PC-3 (cell line): ENCODE measurements around the gene C22orf42. TPM values are rescaled to one million over a fixed set of nuclear protein-coding genes. Genes with fewer than 3 reads are reported as not detected.
"Not testable (repeated sequence)": the region's sequence is repeated elsewhere in the genome, so short reads cannot be mapped to it uniquely, and the experiment has no call there.

Experiments
- ATAC-seq: fragments of 200-7000 bp; cut with Tn5 transposase; 2 replicates; pipeline ENCODE4 v1.9.1; 2020; ENCODE audit warnings: mild to moderate bottlenecking, moderate library complexity
- BruUV-seq: library from RNA; stranded (reverse); fragments of 400-500 nt; replicated peaks from 2 replicates; lab custom pipeline; 2021; lab: Mats Ljungman, UMichigan
- CTCF ChIA-PET: fragments of 300-600 bp; sonication (Branson Sonifier 250); formaldehyde crosslinking; loops from one replicate; lab custom pipeline; 2022; ENCODE audit warnings: antibody characterized with exemption; lab: Charles Lee
- POLR2A ChIA-PET: fragments of 300-600 bp; sonication (Branson Sonifier 250); formaldehyde crosslinking; loops from one replicate; lab custom pipeline; 2022; ENCODE audit warnings: antibody characterized with exemption; ENCODE audit not compliant: unreplicated experiment; lab: Charles Lee
- DNase-seq: peaks from one replicate; pipeline ENCODE4 v3.0.0-alpha.2; 2015
- H2AFZ ChIP-seq: fragments of 300-600 bp; sonication (generic); 2 replicates; pipeline ENCODE4 v1.6.0; 2016; ENCODE audit warnings: antibody characterized with exemption, low read length
- H3F3A ChIP-seq: fragments of 300-600 bp; sonication (generic); one replicate; pipeline ENCODE4 v1.6.0; 2017; ENCODE audit warnings: antibody characterized with exemption, low read length, control low read depth, mild to moderate bottlenecking; ENCODE audit not compliant: unreplicated experiment
- H3K27ac ChIP-seq: fragments of 300-600 bp; sonication (generic); 2 replicates; pipeline ENCODE4 v1.5.1; 2016; ENCODE audit warnings: mild to moderate bottlenecking, low read length
- H3K27me3 ChIP-seq: fragments of 300-600 bp; sonication (generic); 2 replicates; pipeline ENCODE4 v1.6.1; 2016; ENCODE audit warnings: low read length, mixed read lengths
- H3K36me3 ChIP-seq: fragments of 300-600 bp; sonication (generic); 2 replicates; pipeline ENCODE4 v1.6.1; 2016; ENCODE audit warnings: low read depth, mixed run types, low read length, mixed read lengths
- H3K4me1 ChIP-seq: fragments of 300-600 bp; sonication (generic); 2 replicates; pipeline ENCODE4 v1.5.1; 2016; ENCODE audit warnings: low read length; ENCODE audit not compliant: insufficient read depth
- H3K4me2 ChIP-seq: fragments of 300-600 bp; sonication (generic); 2 replicates; pipeline ENCODE4 v1.6.0; 2016; ENCODE audit warnings: low read length
- H3K4me3 ChIP-seq: fragments of 300-600 bp; sonication (generic); 2 replicates; pipeline ENCODE4 v1.5.1; 2016; ENCODE audit warnings: mild to moderate bottlenecking, low read length, mixed read lengths
- H3K79me2 ChIP-seq: fragments of 300-600 bp; sonication (generic); 2 replicates; pipeline ENCODE4 v1.6.1; 2017; ENCODE audit warnings: low read length, mixed read lengths
- H3K9ac ChIP-seq: fragments of 300-600 bp; sonication (generic); 2 replicates; pipeline ENCODE4 v1.6.0; 2016; ENCODE audit warnings: mild to moderate bottlenecking, low read length
- H3K9me2 ChIP-seq: fragments of 300-600 bp; sonication (generic); replicated peaks from 2 replicates; pipeline ENCODE4 v1.6.1; 2016; ENCODE audit warnings: mixed run types, low read length, mixed read lengths
- H3K9me3 ChIP-seq: fragments of 300-600 bp; sonication (generic); 2 replicates; pipeline ENCODE4 v1.6.1; 2016; ENCODE audit warnings: low read length, mixed read lengths
- H4K20me1 ChIP-seq: fragments of 300-600 bp; sonication (generic); 2 replicates; pipeline ENCODE4 v1.6.1; 2016; ENCODE audit warnings: low read length, mixed read lengths
- CTCF ChIP-seq: fragments of 300-600 bp; sonication (generic); conservative IDR thresholded peaks from 2 replicates; pipeline ENCODE4 v1.5.1; 2017; ENCODE audit warnings: antibody characterized with exemption, low read depth, mild to moderate bottlenecking, low read length
- EZH2 ChIP-seq: fragments of 300-600 bp; sonication (generic); IDR thresholded peaks from one replicate; pipeline ENCODE4 v1.6.1; 2017; ENCODE audit warnings: antibody characterized with exemption, mild to moderate bottlenecking, low read length; ENCODE audit not compliant: unreplicated experiment
- EZH2phosphoT487 ChIP-seq: fragments of 300-600 bp; sonication (generic); IDR thresholded peaks from 2 replicates; pipeline ENCODE4 v1.6.1; 2018; ENCODE audit warnings: mild to moderate bottlenecking, antibody characterized with exemption, low read length, borderline replicate concordance
- intact Hi-C: fragments of 100-400 bp; cut with micrococcal nuclease; formaldehyde crosslinking; loops from 2 replicates; pipeline ENCODE4 v1.9.0; 2023
- total RNA-seq: library from RNA; depleted of rRNA; stranded (reverse); fragments of >200 nt; gene quantifications from 2 replicates; pipeline ENCODE4 v1.2.3, GENCODE V29; 2014

The C22orf42 gene
- total RNA-seq, 1 experiment from 2014 or later = not detected

GRCh38 chr22:32144496-32145274 is 14.4 kb downstream of the C22orf42 start:
- no peaks in the 10 kb centered on the region for H3K9me3 ChIP-seq
- H3K4me2 ChIP-seq = no peak overlapping the region
- no TSS peak for BruUV-seq
- ChIA-PET CTCF (no interaction called here), POLR2A (no interaction called here)
- no peaks in the 10 kb centered on the region for H3K4me1 ChIP-seq
- H3K27me3 ChIP-seq = no peaks in the 10 kb centered on the region
- ATAC-seq (no peak), DNase-seq (no peak)
- TF ChIP-seq EZH2phosphoT487 = no peak
- no peak for TF ChIP-seq CTCF
- TF ChIP-seq EZH2 = no peak
- intact Hi-C loops = no loop called here
- H4K20me1 ChIP-seq = no peaks in the 10 kb centered on the region
- H3K36me3 ChIP-seq = no peaks in the 10 kb centered on the region
- H3K27ac ChIP-seq = no peak overlapping the region
- no peak overlapping the region for H2AFZ ChIP-seq
- H3K9me2 ChIP-seq = no peaks in the 10 kb centered on the region
- H3K79me2 ChIP-seq = no peaks in the 10 kb centered on the region
- H3K4me3 ChIP-seq = no peak overlapping the region
- no peaks in the 10 kb centered on the region for H3F3A ChIP-seq
- no peak overlapping the region for H3K9ac ChIP-seq

GRCh38 chr22:32142600-32142999 is 16.5 kb downstream of the C22orf42 start:
- no peaks in the 10 kb centered on the region for H3F3A ChIP-seq
- no peaks in the 10 kb centered on the region for H3K79me2 ChIP-seq
- no peak overlapping the region for H3K9ac ChIP-seq
- H3K9me3 ChIP-seq = no peaks in the 10 kb centered on the region
- H3K27me3 ChIP-seq = no peaks in the 10 kb centered on the region
- H3K4me3 ChIP-seq = no peak overlapping the region
- no peaks in the 10 kb centered on the region for H3K36me3 ChIP-seq
- no peak overlapping the region for H2AFZ ChIP-seq
- no peaks in the 10 kb centered on the region for H4K20me1 ChIP-seq
- H3K4me2 ChIP-seq = no peak overlapping the region
- ATAC-seq (no peak), DNase-seq (no peak)
- H3K4me1 ChIP-seq = no peaks in the 10 kb centered on the region; the same call in 1 of the 2 replicates
- no peak for TF ChIP-seq CTCF
- TF ChIP-seq EZH2phosphoT487 = no peak
- TF ChIP-seq EZH2 = no peak
- no TSS peak for BruUV-seq
- H3K9me2 ChIP-seq = no peaks in the 10 kb centered on the region
- intact Hi-C loops = no loop called here
- POLR2A ChIA-PET = no interaction called here
- CTCF ChIA-PET = no interaction called here
- H3K27ac ChIP-seq = no peak overlapping the region

DNA sequence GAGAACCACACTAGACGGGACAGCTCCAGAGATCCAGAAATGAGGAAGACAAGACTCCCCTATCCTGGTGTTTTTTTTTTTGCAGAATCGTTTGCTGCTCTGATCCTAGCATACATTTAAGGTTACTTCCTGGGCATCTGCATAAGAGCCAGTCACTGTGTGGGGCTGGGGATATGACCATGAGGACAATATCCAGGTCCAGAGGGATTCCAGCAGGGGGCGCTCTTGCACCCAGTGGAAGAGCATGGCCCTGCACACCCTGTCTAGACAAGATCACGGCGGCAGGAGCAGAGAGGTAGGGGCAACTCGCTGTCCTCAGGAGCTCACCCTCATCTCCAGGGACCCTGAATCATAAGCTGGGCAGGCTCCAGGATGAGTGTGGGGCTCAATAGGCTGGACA is 18.4 kb downstream of the C22orf42 start:
- CTCF ChIA-PET, DNase-seq, H3K9me3 ChIP-seq, H3K9me2 ChIP-seq, ATAC-seq, intact Hi-C loops, H3K27ac ChIP-seq, H3K9ac ChIP-seq, H4K20me1 ChIP-seq, BruUV-seq, H3K4me2 ChIP-seq, H3F3A ChIP-seq, H2AFZ ChIP-seq, H3K36me3 ChIP-seq, H3K79me2 ChIP-seq, POLR2A ChIA-PET, H3K4me3 ChIP-seq, H3K27me3 ChIP-seq: not testable (repeated sequence)
- TF ChIP-seq CTCF = 0 out of 2 replicates have a peak, but pooled peaks have one; percentile 21
- H3K4me1 ChIP-seq = peaks cover 11% of the 10 kb centered on the region

DNA sequence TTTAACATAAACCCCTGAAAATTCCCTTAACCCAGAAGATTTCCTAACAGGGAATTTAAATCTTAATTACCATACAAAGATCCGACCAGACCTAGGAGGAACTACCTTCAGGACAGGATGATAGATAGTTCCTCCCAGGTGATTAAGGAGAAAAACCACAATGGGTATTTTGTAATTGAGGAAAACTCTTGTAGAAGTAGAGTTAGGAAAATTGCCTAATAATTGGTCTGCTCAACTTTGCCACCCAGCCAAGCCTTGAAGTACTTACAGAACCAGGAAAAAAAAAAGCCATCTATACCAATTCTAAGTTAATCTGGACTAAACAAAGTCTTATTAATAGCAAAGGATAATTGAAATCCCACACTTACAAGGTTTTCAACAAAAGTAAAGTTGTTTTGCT is 20.5 kb downstream of the C22orf42 start:
- peak overlapping the region; percentile 87 for H3K4me2 ChIP-seq
- CTCF ChIA-PET, intact Hi-C loops, H3K27me3 ChIP-seq, H3F3A ChIP-seq, H3K9me3 ChIP-seq, H3K79me2 ChIP-seq, ATAC-seq, H3K27ac ChIP-seq, POLR2A ChIA-PET, BruUV-seq, H4K20me1 ChIP-seq, DNase-seq, H3K36me3 ChIP-seq, H3K9me2 ChIP-seq: not testable (repeated sequence)
- peak overlapping the region; percentile 43; the same call in 1 of the 2 replicates for H3K9ac ChIP-seq
- H3K4me1 ChIP-seq = peaks cover 17% of the 10 kb centered on the region
- H3K4me3 ChIP-seq = peak overlapping the region; percentile 77
- peak overlapping the region; percentile 82; the same call in 1 of the 2 replicates for H2AFZ ChIP-seq
